GM18909 (cell line): Measurements from ENCODE around the gene SLC6A6.
"Not testable (repeated sequence)": the region's sequence is repeated elsewhere in the genome, so short reads cannot be mapped to it uniquely, and the experiment has no call there.

Experiments used
- ATAC-seq: cut with Tn5 transposase; IDR thresholded peaks from one replicate; pipeline ENCODE4 v1.9.1; 2021; ENCODE audit warnings: mild to moderate bottlenecking; ENCODE audit not compliant: unreplicated experiment, poor library complexity

The SLC6A6 gene

GRCh38 chr3:14431917-14432834 is 29.8 kb downstream of the SLC6A6 start:
- ATAC-seq, result peak; percentile 87

DNA sequence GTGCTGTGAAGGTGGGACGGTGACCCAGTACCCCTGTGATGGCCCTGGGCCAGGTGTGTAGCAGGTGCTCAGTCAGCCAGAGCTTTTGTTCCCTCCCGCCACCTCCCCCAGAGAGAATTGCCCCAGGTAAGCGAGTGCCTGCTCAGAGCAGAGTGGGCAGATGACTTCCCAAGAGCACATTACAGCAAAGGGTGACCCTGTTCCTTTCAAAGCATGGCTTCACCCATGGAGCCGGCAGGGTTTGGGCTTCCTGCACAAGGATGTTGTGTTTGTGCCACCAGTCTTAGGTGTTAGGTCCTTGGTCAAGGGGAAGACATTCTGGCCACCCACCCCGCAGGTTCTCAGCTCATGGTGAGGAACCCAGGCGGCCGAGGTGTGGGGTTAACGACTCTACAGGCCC is 30.7 kb downstream of the SLC6A6 start:
- ATAC-seq, result no peak

DNA sequence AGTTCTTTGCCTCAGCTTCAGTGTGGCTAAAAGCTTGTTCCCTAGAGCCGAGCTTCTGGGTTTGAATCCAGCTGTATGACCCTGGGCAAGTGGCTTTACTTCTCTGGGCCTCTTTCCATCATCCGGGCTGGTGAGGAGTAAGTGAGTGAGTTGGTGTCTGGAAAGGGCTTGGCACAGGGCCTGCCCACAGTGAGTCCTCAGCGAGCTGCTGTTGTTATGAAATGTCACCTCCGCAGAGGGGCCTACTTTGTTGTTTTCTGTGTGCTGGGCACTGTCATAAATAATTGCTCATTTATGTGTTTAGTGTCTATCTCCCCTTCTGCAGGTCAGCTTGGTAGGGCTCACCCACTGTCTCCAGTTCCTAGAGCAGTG is 31.7 kb downstream of the SLC6A6 start:
- ATAC-seq, result no peak

GRCh38 chr3:14434498-14435151 is 32.2 kb downstream of the SLC6A6 start:
- ATAC-seq, result no peak

- ATAC-seq, result no peak
Measured at GRCh38 chr3:14435175-14436014, 33.0 kb downstream of the SLC6A6 start.

DNA sequence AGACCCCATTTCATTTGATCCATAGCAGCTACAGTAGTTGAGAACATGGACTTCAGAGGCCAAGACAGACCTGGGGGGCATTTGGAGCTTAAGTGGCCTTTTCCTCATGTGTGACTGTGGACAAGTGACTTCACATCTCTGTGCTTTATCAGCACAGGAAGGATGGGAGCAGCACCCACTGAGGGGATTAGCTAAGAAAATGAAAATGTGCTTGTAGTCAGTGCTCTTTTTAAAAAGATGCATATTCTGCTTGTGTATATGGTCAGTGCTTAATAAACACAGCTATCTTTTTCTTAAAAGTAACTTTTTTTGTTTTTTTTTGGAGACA is 34.5 kb downstream of the SLC6A6 start:
- no peak for ATAC-seq

DNA sequence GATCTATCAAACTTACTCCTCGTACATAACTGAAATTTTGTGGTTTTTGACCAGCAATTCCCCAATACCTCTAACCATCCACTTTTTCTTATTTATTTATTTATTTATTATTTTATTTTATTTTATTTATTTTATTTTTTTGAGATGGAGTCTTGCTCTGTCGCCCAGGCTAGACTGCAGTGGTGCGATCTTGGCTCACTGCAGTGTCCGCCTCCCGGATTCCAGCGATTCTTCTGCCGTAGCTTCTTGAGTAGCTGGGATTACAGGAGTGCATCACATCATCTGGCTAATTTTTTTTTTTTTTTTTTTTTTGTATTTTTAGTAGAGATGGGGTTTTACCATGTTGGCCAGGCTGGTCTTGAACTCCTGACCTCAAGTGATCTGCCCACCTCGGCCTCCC is 35.3 kb downstream of the SLC6A6 start:
- not testable (repeated sequence) for ATAC-seq

DNA sequence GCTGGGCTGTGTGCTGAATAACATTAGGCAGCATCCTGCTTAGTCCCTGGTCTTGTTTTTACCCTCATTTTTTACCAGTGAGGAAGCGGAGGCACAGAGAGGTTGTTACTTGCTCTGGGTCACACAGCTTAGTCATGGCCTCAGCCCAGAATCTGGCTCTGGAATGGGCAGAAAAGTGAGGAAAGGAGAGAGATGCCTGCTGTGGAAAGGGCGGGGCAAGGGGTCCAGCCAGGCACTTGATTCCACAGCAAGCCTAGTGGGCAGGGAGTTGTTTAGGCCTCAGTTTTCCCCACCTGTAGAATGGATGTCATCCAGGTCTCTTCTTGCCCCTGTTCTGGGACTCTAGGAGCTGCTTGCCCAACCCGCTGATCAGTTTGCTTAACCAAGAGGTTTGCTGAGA is 35.9 kb downstream of the SLC6A6 start:
- ATAC-seq, result no peak

DNA sequence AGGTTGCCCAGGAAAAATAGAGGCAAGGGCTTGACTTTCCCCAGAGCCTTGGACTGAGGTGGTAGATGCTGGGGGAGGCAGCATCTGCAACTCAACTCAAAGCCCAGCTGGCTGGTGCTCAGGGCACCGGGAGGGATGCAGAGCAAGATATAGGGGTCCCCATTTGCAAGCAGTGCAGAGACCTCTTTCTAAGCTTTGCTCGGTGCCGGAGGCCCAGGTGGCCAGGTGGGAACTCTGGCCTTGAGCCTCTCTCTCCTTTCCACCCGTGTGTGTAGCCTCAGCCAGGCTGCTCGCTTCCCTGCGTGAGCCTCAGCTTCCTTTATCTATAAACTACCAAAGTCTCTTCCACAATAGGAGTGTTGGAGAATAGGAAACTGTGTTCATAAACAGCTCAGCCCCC is 36.5 kb downstream of the SLC6A6 start:
- ATAC-seq, result no peak

- no peak for ATAC-seq
Measured at GRCh38 chr3:14439501-14440167, 37.2 kb downstream of the SLC6A6 start.

- no peak for ATAC-seq
Measured at GRCh38 chr3:14440168-14440518, 37.7 kb downstream of the SLC6A6 start.

DNA sequence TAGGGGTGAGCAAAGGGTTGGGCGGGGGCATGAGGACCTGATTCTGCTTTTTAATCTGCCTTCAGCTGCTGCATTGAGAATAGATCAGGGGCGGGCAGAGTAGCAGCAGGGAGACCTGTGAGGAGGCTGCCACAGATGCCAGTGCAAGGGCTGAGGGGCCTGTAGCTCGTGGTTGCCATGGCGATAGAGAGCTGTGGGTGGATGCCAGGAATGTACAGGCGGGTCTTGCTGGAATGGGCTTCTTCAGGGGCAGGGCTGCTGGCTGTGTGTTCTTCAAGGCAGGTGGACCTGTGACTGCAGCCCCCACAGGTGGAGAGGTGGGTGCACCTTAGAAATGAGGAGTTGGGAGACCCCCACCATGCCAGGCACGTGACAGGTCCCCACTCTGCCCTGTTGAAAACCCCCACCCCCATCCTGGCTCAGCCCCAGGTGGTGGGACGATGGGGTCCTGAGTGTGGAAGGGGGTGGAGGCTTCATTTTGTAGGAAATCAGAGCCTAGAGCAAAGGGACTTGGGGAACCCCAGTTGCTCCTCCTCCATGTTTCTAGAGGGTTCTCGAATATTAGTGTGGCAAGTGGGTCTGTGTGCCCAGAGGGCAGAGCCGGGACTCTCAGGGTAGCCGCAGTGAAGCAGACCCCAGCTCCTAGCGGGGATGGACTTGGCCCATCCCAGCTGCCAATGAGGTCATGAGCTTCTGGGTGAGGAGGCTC is 38.3 kb downstream of the SLC6A6 start:
- no peak for ATAC-seq

DNA sequence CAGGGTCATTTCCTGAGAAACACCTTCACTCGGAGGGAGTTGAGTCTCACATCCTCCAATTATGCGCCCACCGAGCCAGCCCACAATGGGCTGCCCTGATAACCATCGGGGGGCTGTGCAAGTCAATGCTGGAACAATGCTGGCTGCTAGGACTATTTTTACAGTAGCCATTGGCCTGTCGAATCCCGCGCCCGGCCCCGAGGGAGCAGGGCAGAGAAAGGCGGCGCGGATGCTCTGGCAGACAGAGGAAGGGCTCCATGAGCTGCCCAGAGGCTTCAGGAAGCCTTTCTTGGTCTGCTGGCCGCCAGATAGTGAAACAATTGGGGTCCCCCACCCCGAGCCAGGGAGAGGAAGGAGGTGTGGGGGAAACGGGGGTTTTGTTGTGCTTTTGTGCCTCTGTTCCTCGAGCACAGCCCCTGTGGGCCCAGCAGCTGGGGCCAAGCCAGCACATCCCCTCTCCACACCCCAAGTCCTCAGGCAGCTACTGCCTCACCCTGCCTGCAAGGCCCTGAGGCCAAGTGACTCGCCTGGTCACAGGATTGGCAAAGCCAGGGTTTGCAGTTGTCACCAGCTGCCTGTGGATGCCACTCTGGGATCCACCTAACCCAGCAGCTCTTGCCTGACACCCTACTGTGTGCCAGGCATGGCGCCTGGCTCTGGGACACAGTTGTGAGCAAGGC is 39.0 kb downstream of the SLC6A6 start:
- no peak for ATAC-seq

- no peak for ATAC-seq
Measured at GRCh38 chr3:14441920-14442300, 39.5 kb downstream of the SLC6A6 start.

- no peak for ATAC-seq
Measured at GRCh38 chr3:14444380-14444779, 42.0 kb downstream of the SLC6A6 start.

- ATAC-seq, result no peak
Measured at GRCh38 chr3:14445773-14446172, 43.4 kb downstream of the SLC6A6 start.

DNA sequence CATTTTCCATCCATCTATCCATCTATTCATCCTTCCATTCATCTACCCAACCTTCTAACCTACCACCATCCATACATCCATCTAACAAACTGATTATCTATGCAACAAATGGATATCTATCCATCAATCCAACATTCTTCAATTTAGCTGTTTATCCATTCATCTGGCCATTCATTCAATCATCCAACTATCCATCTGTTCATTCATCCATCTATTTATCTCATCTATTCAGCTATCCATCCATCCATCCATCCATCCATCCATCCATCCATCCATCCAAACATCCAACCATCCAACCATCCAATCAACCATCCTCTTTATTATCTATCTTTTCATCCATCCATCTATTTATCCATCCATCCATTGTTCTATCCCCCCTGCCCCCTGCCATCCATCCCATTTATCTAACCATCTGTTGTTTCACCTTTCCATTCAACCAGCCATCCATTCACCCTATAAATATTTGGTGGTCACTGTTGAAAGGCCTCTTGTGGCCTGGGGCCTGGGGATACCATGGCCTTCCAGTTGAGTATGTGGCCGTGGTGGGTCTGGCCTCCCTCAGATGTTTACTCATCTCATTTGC is 44.7 kb downstream of the SLC6A6 start:
- no peak for ATAC-seq

DNA sequence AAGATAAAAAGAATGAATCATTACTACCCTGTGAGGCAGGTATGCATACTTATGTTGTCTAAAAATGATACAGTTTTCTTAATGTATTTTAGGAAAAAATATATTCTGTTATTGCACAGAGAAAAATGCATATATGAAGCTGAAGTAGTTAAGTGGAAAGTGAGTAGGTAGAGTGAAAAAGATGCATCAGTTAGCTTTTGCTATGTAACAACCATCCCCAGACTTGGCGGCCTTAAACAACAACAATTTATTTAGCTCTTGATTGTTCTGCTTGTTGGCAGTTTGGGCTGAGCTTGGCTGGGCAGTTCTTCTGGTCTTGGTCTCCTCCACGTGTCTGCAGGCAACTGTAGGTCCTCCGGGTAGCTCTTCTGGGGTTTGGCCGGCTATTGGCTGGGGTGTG is 45.7 kb downstream of the SLC6A6 start:
- ATAC-seq, result no peak
